SHP77 (cell line): ENCODE results near the gene PDE1C.
"Not testable (repeated sequence)": the region's sequence is repeated elsewhere in the genome, so short reads cannot be mapped to it uniquely, and the experiment has no call there.

ENCODE experiments used
- DNase-seq, 2 experiments: peaks; one replicate each; lab custom pipeline; 2025; lab: John Stamatoyannopoulos, UW

The PDE1C gene

GRCh38 chr7:32070406-32071360 lies at the start of gene PDE1C:
Gene PDE1C, minus strand, starts transcription at chr7:32070407.
- no peak for DNase-seq

- DNase-seq = no peak
Observed at GRCh38 chr7:32119790-32120196, 49.6 kb upstream of the PDE1C start.

- DNase-seq = no peak
Observed at GRCh38 chr7:32117837-32118236, 47.6 kb upstream of the PDE1C start.

GRCh38 chr7:32116436-32116835 lies 46.2 kb upstream of the PDE1C start:
- no peak for DNase-seq

- DNase-seq = no peak
Observed at GRCh38 chr7:32115831-32116230, 45.6 kb upstream of the PDE1C start.

- DNase-seq = no peak
Observed at GRCh38 chr7:32108651-32109050, 38.4 kb upstream of the PDE1C start.

GRCh38 chr7:32104766-32105165 lies 34.6 kb upstream of the PDE1C start:
- no peak for DNase-seq

GRCh38 chr7:32103361-32103760 lies 33.2 kb upstream of the PDE1C start:
- DNase-seq = no peak

- peak; percentile 18 to 31 for DNase-seq
Observed at GRCh38 chr7:32102432-32102873, 32.2 kb upstream of the PDE1C start.

GRCh38 chr7:32100407-32100907 lies 30.2 kb upstream of the PDE1C start:
- DNase-seq = no peak

GRCh38 chr7:32094516-32094915 lies 24.3 kb upstream of the PDE1C start:
- no peak for DNase-seq

GRCh38 chr7:32093415-32094408 lies 23.5 kb upstream of the PDE1C start:
- DNase-seq = no peak

GRCh38 chr7:32092346-32092745 lies 22.1 kb upstream of the PDE1C start:
- no peak for DNase-seq

GRCh38 chr7:32091608-32092210 lies 21.5 kb upstream of the PDE1C start:
- DNase-seq = no peak

- DNase-seq = no peak
Observed at GRCh38 chr7:32089678-32090077, 19.5 kb upstream of the PDE1C start.

- no peak for DNase-seq
Observed at GRCh38 chr7:32089256-32089655, 19.0 kb upstream of the PDE1C start.

- DNase-seq = peak in 1 of 2 experiments; percentile 55
Observed at GRCh38 chr7:32088451-32088881, 18.3 kb upstream of the PDE1C start.

GRCh38 chr7:32079510-32079909 lies 9.3 kb upstream of the PDE1C start:
- no peak for DNase-seq

- DNase-seq = no peak
Observed at GRCh38 chr7:32078824-32079223, 8.6 kb upstream of the PDE1C start.

GRCh38 chr7:32077806-32078205 lies 7.6 kb upstream of the PDE1C start:
- no peak for DNase-seq

- not testable (repeated sequence) for DNase-seq
Observed at GRCh38 chr7:32076802-32077201, 6.6 kb upstream of the PDE1C start.

GRCh38 chr7:32075612-32076011 lies 5.4 kb upstream of the PDE1C start:
- no peak for DNase-seq
